OCI-LY3 (cell line): ENCODE measurements around the gene GPR137.

ENCODE experiments used
- EZH2phosphoT487 ChIP-seq: fragments of 200-600 bp; shearing (Covaris generic); IDR thresholded peaks from 2 replicates; pipeline ENCODE4 v1.6.1; 2018; ENCODE audit warnings: antibody characterized with exemption, mixed run types, low read depth
- TF ChIP-seq, protein P1 (sequence below): fragments of 200-600, 300-600 bp; sonication (generic); IDR thresholded peaks from 2 replicates; pipeline ENCODE4 v1.5.1; 2014; ENCODE audit warnings: antibody characterized with exemption, low read length, low read depth

DNA sequence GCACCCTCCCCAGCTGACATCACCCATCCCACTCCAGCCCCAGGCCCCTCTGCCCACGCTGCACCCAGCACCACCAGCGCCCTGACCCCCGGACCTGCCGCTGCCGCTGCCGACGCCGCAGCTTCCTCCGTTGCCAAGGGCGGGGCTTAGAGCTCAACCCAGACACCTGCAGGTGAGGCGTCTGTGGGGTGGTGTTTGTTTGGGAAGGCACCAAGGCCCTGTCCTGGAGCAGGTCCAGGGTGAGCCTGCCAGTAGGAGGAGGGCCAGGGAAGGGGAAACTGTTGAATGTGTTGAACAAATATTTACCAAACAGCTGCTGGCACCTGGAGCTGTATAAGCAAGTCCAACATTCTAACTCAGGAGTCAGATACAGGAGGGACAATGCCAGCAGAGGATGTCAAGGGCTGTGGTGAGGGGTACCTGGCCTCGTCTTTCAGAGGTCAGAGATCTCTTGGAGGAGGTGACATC, 48.1 kb upstream of the GPR137 start:
- TF ChIP-seq, protein P1, sequence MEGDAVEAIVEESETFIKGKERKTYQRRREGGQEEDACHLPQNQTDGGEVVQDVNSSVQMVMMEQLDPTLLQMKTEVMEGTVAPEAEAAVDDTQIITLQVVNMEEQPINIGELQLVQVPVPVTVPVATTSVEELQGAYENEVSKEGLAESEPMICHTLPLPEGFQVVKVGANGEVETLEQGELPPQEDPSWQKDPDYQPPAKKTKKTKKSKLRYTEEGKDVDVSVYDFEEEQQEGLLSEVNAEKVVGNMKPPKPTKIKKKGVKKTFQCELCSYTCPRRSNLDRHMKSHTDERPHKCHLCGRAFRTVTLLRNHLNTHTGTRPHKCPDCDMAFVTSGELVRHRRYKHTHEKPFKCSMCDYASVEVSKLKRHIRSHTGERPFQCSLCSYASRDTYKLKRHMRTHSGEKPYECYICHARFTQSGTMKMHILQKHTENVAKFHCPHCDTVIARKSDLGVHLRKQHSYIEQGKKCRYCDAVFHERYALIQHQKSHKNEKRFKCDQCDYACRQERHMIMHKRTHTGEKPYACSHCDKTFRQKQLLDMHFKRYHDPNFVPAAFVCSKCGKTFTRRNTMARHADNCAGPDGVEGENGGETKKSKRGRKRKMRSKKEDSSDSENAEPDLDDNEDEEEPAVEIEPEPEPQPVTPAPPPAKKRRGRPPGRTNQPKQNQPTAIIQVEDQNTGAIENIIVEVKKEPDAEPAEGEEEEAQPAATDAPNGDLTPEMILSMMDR: no peak
- TF ChIP-seq EZH2phosphoT487: no peak
